Esophagus squamous epithelium (tissue), 5 donors: ENCODE measurements around the gene SNAP91. TPM values are rescaled to one million over a fixed set of nuclear protein-coding genes. Genes with fewer than 3 reads are reported as not detected.
A peak's percentile ranks its signal among the peaks of the same experiment; 100 is the strongest.

Experiments used
- DNase-seq: peaks from one replicate; lab custom pipeline; 2025; lab: John Stamatoyannopoulos, UW
- H3K27ac ChIP-seq, 4 donors: fragments of 200-600 bp; sonication (generic); one replicate each; pipeline ENCODE4 v1.5.1; 2016 to 2019; ENCODE audit warnings: mild to moderate bottlenecking in 1 of 4
- H3K27me3 ChIP-seq, 4 donors: fragments of 200-600 bp; sonication (generic); 1 replicate in 3 of 4; 2 replicates in 1 of 4; pipeline versions ENCODE4 v1.5.1 to v1.6.0; 2017 to 2021; ENCODE audit warnings: antibody characterized with exemption in 1 of 4
- H3K36me3 ChIP-seq, 3 donors: fragments of 200-600 bp; sonication (generic); one replicate each; pipeline ENCODE4 v1.5.1; 2016 to 2019
- H3K4me1 ChIP-seq, 3 donors: fragments of 200-600 bp; sonication (generic); one replicate each; pipeline ENCODE4 v1.5.1; 2017 to 2019
- H3K4me3 ChIP-seq, 4 donors: fragments of 200-600 bp; sonication (generic); 1 replicate in 3 of 4; 2 replicates in 1 of 4; pipeline ENCODE4 v1.5.1; 2016 to 2019; ENCODE audit warnings: mild to moderate bottlenecking in 2 of 4, moderate library complexity in 1 of 4
- H3K9me3 ChIP-seq, 3 donors: fragments of 200-600 bp; sonication (generic); one replicate each; pipeline ENCODE4 v1.5.1; 2016 to 2019
- CTCF ChIP-seq, 6 experiments: fragments of 450-650 bp in 4 of 6; fragments of 200-600 bp in 2 of 6; sonication (generic) in 2 of 6; IDR thresholded peaks; one replicate each; pipeline ENCODE4 v1.5.1; 2016 to 2019; ENCODE audit warnings: antibody characterized with exemption in 6 of 6, mild to moderate bottlenecking in 4 of 6, moderate library complexity in 4 of 6
- POLR2A ChIP-seq, 4 donors: fragments of 450-650 bp; IDR thresholded peaks; one replicate each; pipeline ENCODE4 v1.6.1; 2017; ENCODE audit warnings: antibody characterized with exemption in 4 of 4, mild to moderate bottlenecking in 4 of 4, moderate library complexity in 3 of 4
- WGBS, 2 donors: methylation state at CpG; one replicate each; pipeline ENCODE4 v1.1.5; 2018; 5-methylcytosine and 5-hydroxymethylcytosine counted together
- intact Hi-C: fragments of 100-400 bp; cut with DNase I; formaldehyde crosslinking; loops from one replicate; pipeline ENCODE4 v1.15.0; 2022
- total RNA-seq, 4 donors: library from RNA; depleted of rRNA; stranded (reverse); fragments of >200 nt; gene quantifications; one replicate each; pipeline ENCODE4 v1.1.0, GENCODE V29; 2016
- donor health status: DM: yes; HTN: yes; CAD: no.

The SNAP91 gene
- total RNA-seq, 4 donors from 2014 or later, result not detected

- Histone ChIP-seq H3K9me3 (no peaks in the 10 kb centered on the region), H3K36me3 (no peaks in the 10 kb centered on the region), H3K27me3 (no peaks in the 10 kb centered on the region), H3K4me3 (no peak overlapping the region), H3K27ac (no peak overlapping the region), H3K4me1 (no peaks in the 10 kb centered on the region)
- WGBS, 2 donors, result 70 to 71% methylated on average over 4 of the region's 4 CpGs
- TF ChIP-seq CTCF (IDR thresholded peaks at IDR 0.05) (no peak), POLR2A (IDR thresholded peaks at IDR 0.05) (no peak)
- intact Hi-C loops, result no loop called here
- no peak for DNase-seq
These were observed 172.0 kb downstream of the SNAP91 start for GRCh38 chr6:83536647-83537589.

GRCh38 chr6:83536034-83536646 lies 172.8 kb downstream of the SNAP91 start:
- Histone ChIP-seq H3K27ac (no peak overlapping the region), H3K4me3 (no peak overlapping the region), H3K4me1 (no peaks in the 10 kb centered on the region), H3K36me3 (no peaks in the 10 kb centered on the region), H3K27me3 (no peaks in the 10 kb centered on the region), H3K9me3 (no peaks in the 10 kb centered on the region)
- intact Hi-C loops, result no loop called here
- TF ChIP-seq CTCF (IDR thresholded peaks at IDR 0.05) (peak in 5 of 6 experiments; percentile 12 to 66 (median 39)), POLR2A (IDR thresholded peaks at IDR 0.05) (no peak)
- no peak for DNase-seq
- 45 to 46% methylated on average over 5 of the region's 5 CpGs for WGBS, 2 donors

GRCh38 chr6:83518816-83519480 lies 190.0 kb downstream of the SNAP91 start:
- H3K27ac ChIP-seq, result no peak overlapping the region
- H3K4me1 ChIP-seq, result no peaks in the 10 kb centered on the region
- H3K27me3 ChIP-seq, result peaks cover 0 to 11% (median 0%) of the 10 kb centered on the region in 4 donors
- no peak for TF ChIP-seq POLR2A (IDR thresholded peaks at IDR 0.05)
- no peak for TF ChIP-seq CTCF (IDR thresholded peaks at IDR 0.05)
- WGBS, 2 donors, result 60 to 66% methylated on average over 4 of the region's 4 CpGs
- no peaks in the 10 kb centered on the region for H3K36me3 ChIP-seq
- H3K4me3 ChIP-seq, result no peak overlapping the region
- H3K9me3 ChIP-seq, result no peaks in the 10 kb centered on the region
- no peak for DNase-seq
- intact Hi-C loops, result no loop called here

- intact Hi-C loops, result no loop called here
These were observed 191.4 kb downstream of the SNAP91 start for GRCh38 chr6:83517500-83517899.

More at GRCh38 chr6:83517500-83517899, 191.4 kb downstream of the SNAP91 start:
- WGBS, 2 donors, result 64 to 76% methylated on average over 1 of the region's 1 CpG
- no peak for TF ChIP-seq POLR2A (IDR thresholded peaks at IDR 0.05)
- TF ChIP-seq CTCF (IDR thresholded peaks at IDR 0.05), result no peak
- no peaks in the 10 kb centered on the region for H3K36me3 ChIP-seq
- H3K4me1 ChIP-seq, result peaks cover 0 to 4% (median 2%) of the 10 kb centered on the region in 3 donors
- no peaks in the 10 kb centered on the region for H3K9me3 ChIP-seq
- DNase-seq, result no peak
- no peak overlapping the region for H3K4me3 ChIP-seq
- peaks cover 0 to 18% (median 0%) of the 10 kb centered on the region in 4 donors for H3K27me3 ChIP-seq
- no peak overlapping the region for H3K27ac ChIP-seq
